Caco-2 (cell line): ENCODE measurements around the gene TACC2. TPM values are rescaled to one million over a fixed set of nuclear protein-coding genes. Genes with fewer than 3 reads are reported as not detected.

Experiments used
- BruUV-seq: library from RNA; stranded (reverse); fragments of 400-500 nt; replicated peaks from 2 replicates; lab custom pipeline; 2021; lab: Mats Ljungman, UMichigan
- CTCF ChIA-PET: fragments of 300-600 bp; sonication (Branson Sonifier 250); formaldehyde crosslinking; loops from one replicate; lab custom pipeline; 2022; ENCODE audit warnings: antibody characterized with exemption; lab: Charles Lee
- POLR2A ChIA-PET: fragments of 300-600 bp; sonication (Branson Sonifier 250); formaldehyde crosslinking; loops from one replicate; lab custom pipeline; 2022; ENCODE audit warnings: antibody characterized with exemption; lab: Charles Lee
- DNase-seq, 2 experiments: peaks; one replicate each; pipeline versions ENCODE4 v3.0.0 to v3.0.0-alpha.2; 2020 to 2022
- H3K27me3 ChIP-seq: replicated peaks from 2 replicates; pipeline ENCODE4 v1.6.0; 2011; ENCODE audit warnings: low read length; ENCODE audit not compliant: control insufficient read depth, insufficient read depth
- H3K36me3 ChIP-seq: 2 replicates; pipeline ENCODE4 v1.5.1; 2011; ENCODE audit warnings: low read length; ENCODE audit not compliant: control insufficient read depth, insufficient read depth
- H3K4me1 ChIP-seq: fragments of 250-450 bp; sonication (Bioruptor Pico); 2 replicates; pipeline ENCODE4 v1.5.1; 2020; ENCODE audit warnings: mild to moderate bottlenecking
- H3K4me3 ChIP-seq: 2 replicates; pipeline ENCODE4 v1.5.1; 2011; ENCODE audit warnings: low read depth, mild to moderate bottlenecking, control low read depth, low read length
- H3K9me3 ChIP-seq: fragments of 250-450 bp; sonication (Bioruptor Pico); 2 replicates; pipeline ENCODE4 v1.5.1; 2020; ENCODE audit warnings: mild to moderate bottlenecking, moderate library complexity
- H3K27ac Mint-ChIP-seq: one replicate; pipeline ENCODE4 v1.8.0; 2022; ENCODE audit warnings: mixed read lengths; ENCODE audit not compliant: unreplicated experiment
- H3K27me3 Mint-ChIP-seq: one replicate; pipeline ENCODE4 v1.8.0; 2022; ENCODE audit warnings: mixed read lengths; ENCODE audit not compliant: insufficient read depth, unreplicated experiment
- H3K36me3 Mint-ChIP-seq: one replicate; pipeline ENCODE4 v1.8.0; 2022; ENCODE audit warnings: mild to moderate bottlenecking, mixed read lengths; ENCODE audit not compliant: insufficient read depth, unreplicated experiment
- H3K4me1 Mint-ChIP-seq: one replicate; pipeline ENCODE4 v1.8.0; 2022; ENCODE audit warnings: low read depth, mixed read lengths; ENCODE audit not compliant: unreplicated experiment
- H3K4me3 Mint-ChIP-seq: one replicate; pipeline ENCODE4 v1.8.0; 2022; ENCODE audit warnings: mild to moderate bottlenecking, moderate library complexity, mixed read lengths; ENCODE audit not compliant: unreplicated experiment
- H3K9me3 Mint-ChIP-seq: one replicate; pipeline ENCODE4 v1.8.0; 2022; ENCODE audit warnings: mixed read lengths; ENCODE audit not compliant: unreplicated experiment
- CTCF ChIP-seq, 2 experiments: fragments of 200-600 bp in 1 of 2; IDR thresholded peaks; 1 replicate in 1 of 2; 2 replicates in 1 of 2; pipeline versions ENCODE4 v1.5.1 to v1.8.0; 2011 to 2022; ENCODE audit warnings: antibody characterized with exemption in 1 of 2, control low read depth in 1 of 2, inconsistent platforms in 1 of 2, low read depth in 1 of 2, low read length in 1 of 2, mild to moderate bottlenecking in 1 of 2, moderate library complexity in 1 of 2; ENCODE audit not compliant: insufficient read depth in 1 of 2, severe bottlenecking in 1 of 2, unreplicated experiment in 1 of 2
- intact Hi-C: fragments of 100-400 bp; cut with micrococcal nuclease; formaldehyde crosslinking; loops from one replicate; pipeline ENCODE4 v1.10.0; 2022; ENCODE audit not compliant: unreplicated experiment
- total RNA-seq: library from RNA; stranded (reverse); gene quantifications from 2 replicates; pipeline ENCODE4 v1.2.3, GENCODE V29; 2022

Gene TACC2
- total RNA-seq, 1 experiment from 2014 or later: 117 TPM

GRCh38 chr10:122264931-122265330 lies 276.0 kb downstream of the TACC2 start:
- Mint-ChIP-seq H3K27me3 (no peaks in the 10 kb centered on the region), H3K36me3 (peaks cover 71% of the 10 kb centered on the region), H3K27ac (peak overlapping the region; percentile 70), H3K4me3 (peak overlapping the region; percentile 24), H3K9me3 (peaks cover 18% of the 10 kb centered on the region), H3K4me1 (peaks cover 54% of the 10 kb centered on the region)
- intact Hi-C loops: no loop called here
- TF ChIP-seq CTCF (IDR thresholded peaks at IDR 0.05; ENCODE audit: insufficient read depth in 1 of 2, low read depth in 1 of 2, low read length in 1 of 2, severe bottlenecking in 1 of 2, unreplicated experiment in 1 of 2): no peak
- H3K4me3 ChIP-seq: no peak overlapping the region
- H3K27me3 ChIP-seq: no peaks in the 10 kb centered on the region
- H3K9me3 ChIP-seq: peaks cover 6% of the 10 kb centered on the region
- DNase-seq: no peak
- H3K36me3 ChIP-seq: no peaks in the 10 kb centered on the region
- peaks cover 55% of the 10 kb centered on the region for H3K4me1 ChIP-seq
- no TSS peak for BruUV-seq
- POLR2A ChIA-PET: no interaction called here
- CTCF ChIA-PET: no interaction called here

GRCh38 chr10:122265896-122266295 lies 276.9 kb downstream of the TACC2 start:
- Mint-ChIP-seq H3K27ac (peak overlapping the region; percentile 34), H3K4me3 (no peak overlapping the region), H3K9me3 (peaks cover 18% of the 10 kb centered on the region), H3K36me3 (peaks cover 73% of the 10 kb centered on the region), H3K4me1 (peaks cover 54% of the 10 kb centered on the region), H3K27me3 (no peaks in the 10 kb centered on the region)
- no peaks in the 10 kb centered on the region for H3K36me3 ChIP-seq
- no TSS peak for BruUV-seq
- no peak for DNase-seq
- TF ChIP-seq CTCF (IDR thresholded peaks at IDR 0.05; ENCODE audit: insufficient read depth in 1 of 2, low read depth in 1 of 2, low read length in 1 of 2, severe bottlenecking in 1 of 2, unreplicated experiment in 1 of 2): no peak
- no peak overlapping the region for H3K4me3 ChIP-seq
- peaks cover 55% of the 10 kb centered on the region for H3K4me1 ChIP-seq
- CTCF ChIA-PET: no interaction called here
- intact Hi-C loops: no loop called here
- peaks cover 6% of the 10 kb centered on the region for H3K9me3 ChIP-seq
- no peaks in the 10 kb centered on the region for H3K27me3 ChIP-seq
- POLR2A ChIA-PET: no interaction called here

- ChIA-PET POLR2A (interaction anchor here (0.7 kb wide), 1 partner anchor 12 kb away, joined by 3 read pairs; no protein-coding TSS in a partner anchor), CTCF (interaction anchor here (0.7 to 2.2 kb wide), 9 partner anchors 9 to 247 kb away, joined by 3 to 23 read pairs (median 5); no protein-coding TSS in a partner anchor)
- H3K4me3 Mint-ChIP-seq: peak overlapping the region; percentile 8
- H3K4me1 ChIP-seq: peaks cover 55% of the 10 kb centered on the region
- no peak overlapping the region for H3K4me3 ChIP-seq
- peaks cover 7% of the 10 kb centered on the region for H3K9me3 Mint-ChIP-seq
- intact Hi-C loops: no loop called here
- peak; percentile 84 to 97 for TF ChIP-seq CTCF (IDR thresholded peaks at IDR 0.05; ENCODE audit: insufficient read depth in 1 of 2, low read depth in 1 of 2, low read length in 1 of 2, severe bottlenecking in 1 of 2, unreplicated experiment in 1 of 2)
- peaks cover 61% of the 10 kb centered on the region for H3K36me3 Mint-ChIP-seq
- no peaks in the 10 kb centered on the region; the same call in none of the 2 replicates for H3K9me3 ChIP-seq
- H3K4me1 Mint-ChIP-seq: peaks cover 51% of the 10 kb centered on the region
- H3K27ac Mint-ChIP-seq: peak overlapping the region; percentile 77
- no peaks in the 10 kb centered on the region for H3K36me3 ChIP-seq
- BruUV-seq: no TSS peak
- H3K27me3 ChIP-seq: no peaks in the 10 kb centered on the region
- H3K27me3 Mint-ChIP-seq: no peaks in the 10 kb centered on the region
- DNase-seq: peak; percentile 70 to 78
Observed at GRCh38 chr10:122267849-122268737, 279.1 kb downstream of the TACC2 start.
